GM19240 (cell line): Measurements from ENCODE around the gene SHISA8.

ENCODE experiments used
- DNase-seq: peaks from one replicate; pipeline ENCODE4 v3.0.0; 2011; ENCODE audit warnings: low spot score; ENCODE audit not compliant: insufficient read length

The SHISA8 gene

GRCh38 chr22:41934284-41935014 lies 19.6 kb upstream of the SHISA8 start:
- DNase-seq: no peak

GRCh38 chr22:41933411-41934177 lies 18.7 kb upstream of the SHISA8 start:
- DNase-seq: no peak

GRCh38 chr22:41932353-41932752 lies 17.5 kb upstream of the SHISA8 start:
- no peak for DNase-seq

DNA sequence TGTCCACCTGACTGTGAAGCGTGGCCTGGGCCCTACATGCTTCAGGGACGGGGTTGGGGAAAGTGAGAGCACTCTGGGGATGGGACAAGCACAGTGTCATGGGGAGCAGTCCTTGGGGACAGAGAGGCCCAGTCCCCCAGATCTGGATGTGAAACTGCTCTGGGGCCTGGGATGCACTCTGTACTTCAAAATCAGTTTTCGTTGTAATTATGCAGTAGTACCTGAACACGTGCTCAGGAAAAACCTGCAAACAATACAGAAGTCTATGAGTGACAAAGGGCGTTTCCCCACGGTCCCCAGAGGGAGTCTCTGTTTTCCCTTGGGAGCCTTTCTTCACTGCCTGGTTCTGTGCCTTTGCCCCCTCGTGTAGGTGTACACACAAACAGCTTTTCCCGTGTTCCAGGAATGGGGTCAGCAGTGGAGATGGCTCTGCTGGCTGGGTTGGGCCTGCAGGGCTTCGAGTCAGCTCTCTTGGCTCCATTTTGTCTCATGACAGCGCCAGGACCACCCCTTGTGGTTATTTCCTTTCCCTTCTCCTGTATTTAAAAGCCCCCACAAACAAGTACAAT lies 16.9 kb upstream of the SHISA8 start:
- DNase-seq: no peak

- DNase-seq: no peak
Observed at GRCh38 chr22:41929418-41929810, 14.5 kb upstream of the SHISA8 start.

DNA sequence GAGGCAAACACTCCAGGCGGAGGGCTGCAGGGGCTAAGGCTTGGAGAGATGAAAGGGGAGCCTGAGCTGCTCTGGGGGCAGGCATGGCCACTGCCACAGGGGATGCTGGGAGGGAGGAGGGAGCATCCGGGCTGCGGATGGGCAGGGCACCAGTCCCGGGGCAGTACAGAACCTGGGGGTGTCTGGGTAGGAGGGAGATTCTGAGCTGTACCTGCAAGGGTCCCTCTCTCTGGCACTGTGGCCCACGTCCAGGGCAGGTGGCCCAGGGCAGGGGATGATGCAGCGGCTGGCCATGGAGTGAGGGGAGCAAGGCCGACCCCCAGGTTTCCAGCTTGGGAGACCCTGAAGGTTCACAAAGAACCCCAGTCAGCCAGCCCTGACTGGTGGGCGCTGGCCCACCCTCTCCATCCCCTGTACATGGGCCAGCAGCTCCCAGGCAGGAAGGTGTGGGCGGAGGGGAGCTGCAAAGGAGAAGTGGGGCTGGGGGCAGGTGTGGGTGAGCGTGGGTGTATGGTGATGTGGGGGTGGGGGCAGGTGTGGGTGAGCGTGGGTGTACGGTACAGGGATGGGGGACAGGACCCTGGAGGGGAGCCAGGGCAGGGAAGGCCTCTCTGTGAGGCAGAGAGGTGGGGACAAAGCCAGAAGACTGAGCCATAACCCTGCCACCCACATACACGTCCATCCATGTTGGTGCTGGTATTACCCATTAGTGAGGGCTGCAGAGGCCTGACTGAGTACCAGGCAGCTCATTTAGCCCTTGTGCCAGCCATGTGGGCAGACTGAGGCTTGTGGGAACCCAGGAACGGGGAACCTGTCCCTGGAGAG lies 13.9 kb upstream of the SHISA8 start:
- no peak for DNase-seq

DNA sequence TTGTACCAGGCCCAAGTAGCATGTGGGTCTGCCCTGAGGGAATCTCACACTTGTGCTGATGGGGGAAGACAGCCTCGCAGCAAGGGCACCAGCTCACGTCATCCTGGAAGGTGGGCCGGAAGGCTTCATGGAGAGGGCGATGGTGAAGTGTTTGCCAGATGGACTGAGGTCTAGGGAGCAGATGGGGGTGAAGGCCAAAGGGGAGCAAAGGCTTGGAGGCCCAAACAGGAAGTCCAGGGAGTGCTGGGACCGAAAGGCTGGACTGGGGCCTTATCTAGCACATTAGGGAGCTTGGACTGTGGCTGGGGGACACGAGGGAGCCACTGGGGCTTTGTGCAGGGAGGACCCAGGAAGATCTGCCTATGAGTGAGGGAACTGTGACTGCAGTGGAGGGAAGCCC lies 12.9 kb upstream of the SHISA8 start:
- DNase-seq: no peak

- no peak for DNase-seq
Observed at GRCh38 chr22:41925783-41926460, 11.0 kb upstream of the SHISA8 start.

DNA sequence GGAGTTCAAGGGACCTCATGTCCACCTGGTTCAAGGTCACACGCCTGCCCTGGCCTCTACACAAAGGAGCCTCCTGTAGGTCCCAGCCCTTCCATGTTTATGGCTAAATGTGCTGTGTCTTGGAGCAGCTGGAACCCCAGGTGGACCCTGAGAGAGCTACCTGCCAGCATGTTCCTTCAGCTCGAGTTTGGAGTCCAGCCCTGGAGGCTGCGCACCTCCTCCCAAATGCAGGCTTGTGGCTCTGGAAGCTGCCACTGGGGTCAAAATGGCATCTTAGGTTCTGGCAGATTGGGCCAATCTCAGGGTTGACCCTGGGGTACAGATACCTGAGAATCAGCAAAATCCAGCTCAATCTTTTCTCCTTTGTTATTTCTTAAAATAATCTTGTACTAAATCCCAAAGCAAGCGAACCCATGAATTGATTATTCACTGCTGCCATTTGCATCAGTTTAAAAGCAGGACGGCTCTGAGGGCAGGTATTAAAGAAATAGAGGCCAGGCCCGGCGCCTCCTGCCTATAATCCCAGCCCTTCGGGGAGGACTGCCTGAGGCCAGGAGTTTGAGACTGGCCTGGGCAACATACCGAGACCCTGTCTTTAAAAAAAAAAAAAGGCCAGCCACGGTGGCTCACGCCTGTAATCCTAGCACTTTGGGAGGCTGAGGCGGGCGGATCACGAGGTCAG lies 8.9 kb upstream of the SHISA8 start:
- no peak for DNase-seq

DNA sequence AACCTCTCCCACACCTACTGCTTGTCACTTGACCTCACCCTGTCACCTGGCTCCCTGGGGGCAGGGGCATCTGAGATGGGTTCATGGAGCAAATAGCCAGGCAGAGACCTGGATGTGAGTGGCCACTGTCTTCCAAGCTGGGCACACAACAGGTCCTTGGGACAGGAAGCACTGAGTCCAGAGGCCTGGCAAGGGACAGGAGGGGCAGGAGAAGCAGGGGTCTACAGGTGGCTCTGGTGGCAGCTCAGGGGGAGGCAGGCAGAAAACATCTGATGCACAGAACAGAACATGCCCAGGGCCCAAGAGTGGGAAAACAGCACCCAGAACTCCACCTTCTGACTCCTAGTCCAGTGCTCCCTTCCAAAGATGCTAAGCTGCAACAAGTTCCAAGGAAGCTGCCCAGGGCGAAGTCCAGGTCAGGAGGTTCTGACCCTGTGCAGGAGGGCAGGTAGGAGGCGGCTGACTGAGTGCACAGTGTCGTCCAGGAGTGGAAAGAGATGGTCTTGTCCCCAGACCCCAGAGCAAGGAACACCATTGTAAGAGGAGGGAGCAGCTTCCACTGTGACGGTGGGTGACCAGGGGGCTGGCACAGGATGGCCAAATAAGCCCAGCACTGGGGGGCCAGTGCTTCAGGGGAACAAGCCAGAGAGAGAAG lies 8.2 kb upstream of the SHISA8 start:
- no peak for DNase-seq

DNA sequence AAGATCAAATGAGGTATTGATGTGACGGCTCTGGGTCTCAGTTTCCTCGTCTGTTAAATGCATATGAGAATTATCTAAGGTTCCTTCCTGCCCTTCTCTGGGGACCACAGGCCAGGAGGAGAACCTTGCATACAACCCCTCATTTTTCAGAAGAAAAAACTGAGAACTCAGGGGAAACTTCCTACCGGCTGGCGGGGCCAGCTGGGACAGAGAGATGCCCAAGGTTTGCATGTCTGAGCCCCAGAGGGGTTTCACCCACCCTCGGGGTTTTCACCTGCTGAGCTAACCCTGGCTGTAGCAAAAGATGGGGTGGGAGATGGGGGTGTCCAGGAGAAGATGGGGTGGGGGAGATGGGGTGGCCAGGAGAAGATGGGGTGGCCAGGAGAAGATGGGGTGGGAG lies 7.5 kb upstream of the SHISA8 start:
- no peak for DNase-seq

DNA sequence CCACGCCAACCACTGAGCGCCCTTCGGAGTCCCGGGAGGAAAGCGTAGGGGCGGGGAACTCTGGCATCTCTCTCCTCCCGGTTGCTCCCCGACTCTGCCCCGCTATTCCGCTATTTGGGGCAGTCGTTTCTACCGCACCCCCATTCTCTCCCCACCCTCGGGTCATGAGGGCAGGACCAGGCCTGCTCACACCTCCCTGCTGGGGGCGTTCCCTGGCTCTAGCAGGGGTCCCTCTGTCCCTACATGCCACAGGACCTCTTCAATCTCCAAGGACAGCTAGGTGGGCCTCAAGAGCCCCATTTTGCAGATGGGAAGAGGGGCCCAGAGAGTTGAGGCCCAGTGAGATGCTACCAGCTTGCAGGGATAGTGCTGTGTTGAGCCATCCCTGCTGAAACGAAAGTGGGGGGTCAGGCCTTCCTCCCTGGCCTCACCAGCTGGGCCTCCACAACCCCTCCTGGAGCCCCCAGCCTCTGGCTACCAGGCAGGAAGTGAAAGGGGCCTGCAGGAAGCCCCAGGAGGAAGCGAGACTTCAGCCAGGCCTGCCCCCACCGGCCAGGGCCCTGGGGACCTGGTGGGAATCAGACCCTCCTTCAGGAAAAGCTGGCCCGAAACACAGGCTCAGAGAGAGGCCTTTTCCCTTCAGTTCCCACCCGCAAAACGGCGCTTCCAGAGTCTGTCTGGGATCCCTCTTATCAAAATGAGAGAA lies 5.5 kb upstream of the SHISA8 start:
- DNase-seq: no peak

DNA sequence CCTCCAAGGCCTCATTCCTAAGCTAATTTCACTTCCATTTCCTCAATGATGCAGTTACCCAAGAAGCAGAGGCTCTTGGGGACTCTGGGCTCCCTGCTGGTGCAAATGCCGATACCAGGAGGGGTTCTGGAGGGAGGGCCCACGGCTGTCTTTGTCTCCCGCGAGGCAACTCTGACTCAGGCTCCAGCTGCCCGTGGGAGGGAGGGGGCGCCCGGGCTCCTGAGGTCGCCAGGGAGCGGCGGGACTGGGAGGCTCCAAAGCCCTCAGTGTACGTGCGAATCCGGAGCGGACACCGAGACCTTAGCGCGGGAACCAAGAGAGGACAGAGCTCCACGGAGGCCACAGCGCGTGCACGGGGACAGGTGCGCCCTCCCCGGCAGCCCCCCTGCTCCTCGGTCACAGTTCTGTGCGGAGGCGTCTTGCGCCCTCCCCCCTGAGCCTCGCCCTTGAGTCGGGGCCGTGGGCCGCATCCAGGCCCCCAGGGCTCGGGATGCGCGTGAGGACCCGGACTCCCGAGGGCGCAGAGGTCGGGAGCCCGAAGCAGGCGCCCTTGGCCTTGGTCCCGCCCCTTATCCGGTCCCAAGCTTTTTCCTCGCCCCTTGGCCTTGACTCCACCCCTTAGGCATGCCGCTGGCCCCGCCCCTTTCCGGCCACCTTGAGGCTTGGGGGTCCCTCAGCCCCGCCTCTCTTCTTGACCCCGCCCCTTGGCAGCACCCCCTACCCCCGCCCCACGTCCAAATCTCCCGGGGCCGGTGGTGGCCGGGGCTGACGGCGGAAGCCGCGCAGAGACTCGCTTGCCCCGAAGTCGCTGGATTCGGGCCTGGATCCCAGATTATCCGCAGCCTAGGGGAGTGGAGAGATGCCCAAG lies 4.7 kb upstream of the SHISA8 start:
- DNase-seq: no peak

- DNase-seq: no peak
Observed at GRCh38 chr22:41917903-41918791, 3.3 kb upstream of the SHISA8 start.

DNA sequence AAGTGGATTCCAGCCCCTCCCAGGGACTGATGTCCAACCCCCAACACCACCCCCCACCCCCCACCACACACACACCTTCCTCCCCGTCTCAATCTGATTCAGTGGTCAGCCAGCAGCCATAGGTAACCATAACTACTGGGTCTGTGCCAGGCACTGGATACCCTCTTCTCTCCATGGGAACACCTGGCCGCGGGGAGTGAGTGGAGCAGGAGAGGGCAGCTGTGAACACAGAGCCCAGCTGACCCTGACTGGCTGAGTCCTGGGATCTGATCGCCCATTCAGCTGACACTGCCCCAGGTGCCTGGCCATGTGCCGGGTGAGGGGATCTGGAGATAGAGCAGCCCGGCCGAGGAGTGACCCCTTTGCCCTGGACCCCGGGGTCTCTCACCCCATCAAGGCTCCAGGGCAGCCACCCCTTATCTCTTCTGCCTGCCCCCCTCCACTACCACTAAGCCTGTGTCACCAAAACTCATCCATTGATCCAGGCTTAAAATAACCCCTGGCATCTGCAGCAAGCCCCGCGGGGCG lies 2.6 kb upstream of the SHISA8 start:
- no peak for DNase-seq

DNA sequence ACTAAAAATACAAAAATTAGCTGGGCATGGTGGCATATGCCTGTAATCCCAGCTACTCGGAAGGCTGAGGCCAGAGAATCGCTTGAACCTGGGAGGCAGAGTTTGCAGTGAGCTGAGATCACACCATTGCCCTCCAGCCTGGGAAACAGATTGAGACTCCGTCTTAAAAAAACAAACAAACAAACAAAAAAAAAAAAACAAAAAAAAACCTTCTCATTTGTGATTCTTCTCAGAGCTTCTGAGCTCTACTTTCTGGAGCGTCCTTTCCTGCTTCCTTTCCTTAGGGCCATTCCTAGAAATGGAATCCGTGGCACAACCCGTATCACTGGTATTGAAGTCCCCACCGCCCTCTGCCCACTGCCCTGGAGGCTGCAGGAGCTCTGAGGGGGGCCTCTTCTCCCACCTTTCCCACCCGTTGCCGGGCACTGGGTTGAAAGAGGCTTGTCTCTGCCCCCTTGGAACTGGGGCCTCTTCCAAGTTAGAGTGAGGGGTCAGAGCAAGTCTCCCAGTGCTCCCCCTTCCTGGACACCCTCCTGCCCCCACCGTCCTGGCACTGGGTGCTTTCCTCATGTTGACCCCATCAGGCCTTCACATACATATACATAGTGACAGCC lies 2.0 kb upstream of the SHISA8 start:
- no peak for DNase-seq
